CD4-positive, alpha-beta T cell treated with Interleukin-6 at 100 ng/mL for 8 hours (primary cell): ENCODE data around the gene CLEC16A.

Experiments
- DNase-seq: peaks from one replicate; pipeline ENCODE4 v3.0.0-alpha.2; 2020; ENCODE audit warnings: mixed read lengths, low spot score

CLEC16A gene

DNA sequence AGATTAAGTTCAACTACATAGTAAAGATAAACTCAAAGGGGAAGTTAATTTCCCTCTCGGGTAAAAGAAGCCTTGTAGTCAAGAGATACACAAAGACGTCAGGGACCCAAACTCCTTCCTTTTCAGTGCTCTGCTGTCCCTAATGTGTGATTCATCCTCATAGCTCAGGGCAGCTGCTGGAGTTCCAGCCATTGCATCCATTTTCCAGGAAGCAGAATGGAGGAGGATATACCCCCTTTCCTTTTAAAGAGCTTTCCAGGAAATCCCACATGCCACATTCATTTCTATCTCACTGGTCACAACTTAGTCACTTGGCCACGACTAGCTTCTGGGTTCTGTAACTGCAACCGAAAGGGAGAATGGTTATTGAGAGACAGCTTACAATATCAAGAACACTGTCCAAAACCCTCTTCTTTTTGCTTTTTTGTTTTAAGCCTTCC, 216.3 kb downstream of the CLEC16A start:
- DNase-seq: no peak

GRCh38 chr16:11161439-11161838, 217.1 kb downstream of the CLEC16A start:
- DNase-seq: no peak

GRCh38 chr16:11161974-11162373, 217.6 kb downstream of the CLEC16A start:
- no peak for DNase-seq

DNA sequence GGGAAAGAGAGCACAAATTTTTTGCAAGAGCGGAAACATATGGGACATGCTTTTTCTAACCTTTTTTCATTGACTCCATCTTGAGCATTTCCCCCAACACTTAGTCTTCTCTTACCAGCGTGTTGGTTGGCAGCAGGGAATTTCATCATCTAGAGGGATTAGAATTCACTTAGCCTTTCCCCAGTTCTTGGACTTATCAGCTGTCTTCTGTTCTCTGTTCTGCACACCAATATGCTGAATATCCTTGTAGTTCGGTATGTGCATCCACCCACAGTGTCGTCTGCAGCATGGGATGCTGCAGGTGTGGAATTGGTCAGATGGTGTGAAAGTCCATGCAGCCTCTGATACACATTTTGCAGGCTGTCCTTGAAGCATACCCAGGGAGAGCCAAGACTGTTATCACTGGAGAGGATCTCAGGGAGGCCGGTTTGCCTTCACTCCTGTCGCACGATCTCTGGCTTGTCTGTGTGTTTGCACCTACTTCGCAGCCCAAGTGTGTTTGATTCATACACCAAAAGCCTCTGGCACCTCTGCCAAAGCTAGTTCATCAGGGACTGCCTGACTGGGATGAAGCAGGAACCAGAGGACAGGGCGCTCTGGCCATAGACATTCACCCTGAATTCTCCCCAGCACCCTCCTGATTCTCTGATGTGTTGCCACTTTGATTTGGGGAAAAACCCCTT, 218.4 kb downstream of the CLEC16A start:
- DNase-seq: no peak

DNA sequence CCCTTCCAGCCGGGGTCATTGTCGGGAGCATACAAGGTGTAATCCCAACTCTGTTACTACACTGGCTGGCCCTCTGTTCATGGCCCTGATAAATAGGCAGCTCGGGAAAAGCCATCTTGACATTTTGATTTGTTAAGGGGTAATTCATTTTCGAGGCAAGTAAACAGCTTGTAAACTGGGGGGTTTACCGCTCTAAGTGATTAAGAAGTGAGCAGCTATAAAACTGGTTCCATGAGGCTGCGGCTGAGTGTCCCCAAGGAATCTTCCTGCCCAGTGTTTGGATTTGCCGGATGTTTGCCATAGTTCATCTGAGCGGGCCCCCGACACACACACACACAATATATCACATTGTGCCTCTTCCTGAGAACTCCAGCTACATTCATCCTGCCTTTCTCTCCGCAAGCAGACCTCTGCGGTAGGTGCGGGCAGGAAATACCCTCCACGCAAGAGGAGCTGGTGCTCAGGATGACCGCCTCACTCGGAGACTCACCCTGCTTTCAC, 219.4 kb downstream of the CLEC16A start:
- no peak for DNase-seq

- no peak for DNase-seq
Observed at GRCh38 chr16:11164482-11165270, 220.3 kb downstream of the CLEC16A start.

DNA sequence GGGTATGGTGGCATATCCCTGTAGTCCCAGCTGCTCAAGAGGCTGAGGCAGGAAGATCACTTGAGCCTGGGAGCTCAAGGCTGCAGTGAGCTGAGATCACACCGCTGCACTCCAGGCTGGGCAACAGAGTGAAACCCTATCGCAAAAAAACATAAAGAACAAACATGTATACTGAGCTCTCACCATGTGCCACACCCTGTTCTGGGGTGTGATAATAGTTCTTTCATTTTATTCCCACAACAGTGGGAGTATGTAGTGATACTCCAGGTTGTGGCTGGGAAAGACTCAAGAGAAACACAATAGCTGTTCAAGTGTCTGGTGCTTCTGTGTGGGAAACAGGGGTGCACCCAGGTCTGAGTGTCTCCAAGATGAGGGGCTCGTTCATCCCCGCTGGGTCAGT, 221.0 kb downstream of the CLEC16A start:
- no peak for DNase-seq

DNA sequence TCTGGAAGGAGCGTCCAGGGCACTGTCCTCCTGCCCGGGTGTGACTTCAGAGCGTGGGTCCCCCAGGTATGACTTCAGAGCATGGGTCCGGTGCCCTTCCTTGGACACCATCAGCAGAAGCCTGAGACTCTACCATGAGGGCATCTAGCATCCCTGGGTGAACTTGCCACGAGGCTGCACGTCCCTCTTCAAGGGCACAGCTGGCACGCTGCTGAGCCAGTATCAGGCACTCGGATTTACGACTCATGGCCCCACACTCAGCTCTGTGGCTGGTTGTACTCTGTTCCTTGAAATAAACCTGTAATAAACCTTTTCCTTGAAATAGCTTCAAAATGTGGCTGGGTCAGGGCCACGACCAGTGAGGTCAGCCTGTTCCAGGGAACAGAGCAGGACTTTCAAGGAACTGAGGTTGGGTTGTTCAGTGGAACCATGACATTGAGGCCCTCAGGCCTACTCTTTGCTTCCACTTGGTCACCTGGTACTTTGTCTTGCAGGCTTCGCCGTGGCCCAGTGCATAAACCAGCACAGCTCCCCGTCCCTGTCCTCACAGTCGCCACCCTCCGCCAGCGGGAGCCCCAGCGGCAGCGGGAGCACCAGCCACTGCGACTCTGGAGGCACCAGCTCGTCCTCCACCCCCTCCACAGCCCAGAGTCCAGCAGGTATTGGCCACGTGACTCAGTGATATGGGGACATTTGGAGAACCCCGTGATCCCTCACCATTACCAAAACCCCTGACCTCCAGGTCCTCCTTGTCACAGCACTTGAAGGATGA, 221.7 kb downstream of the CLEC16A start:
- no peak for DNase-seq

GRCh38 chr16:11167581-11167980, 223.2 kb downstream of the CLEC16A start:
- DNase-seq: no peak

DNA sequence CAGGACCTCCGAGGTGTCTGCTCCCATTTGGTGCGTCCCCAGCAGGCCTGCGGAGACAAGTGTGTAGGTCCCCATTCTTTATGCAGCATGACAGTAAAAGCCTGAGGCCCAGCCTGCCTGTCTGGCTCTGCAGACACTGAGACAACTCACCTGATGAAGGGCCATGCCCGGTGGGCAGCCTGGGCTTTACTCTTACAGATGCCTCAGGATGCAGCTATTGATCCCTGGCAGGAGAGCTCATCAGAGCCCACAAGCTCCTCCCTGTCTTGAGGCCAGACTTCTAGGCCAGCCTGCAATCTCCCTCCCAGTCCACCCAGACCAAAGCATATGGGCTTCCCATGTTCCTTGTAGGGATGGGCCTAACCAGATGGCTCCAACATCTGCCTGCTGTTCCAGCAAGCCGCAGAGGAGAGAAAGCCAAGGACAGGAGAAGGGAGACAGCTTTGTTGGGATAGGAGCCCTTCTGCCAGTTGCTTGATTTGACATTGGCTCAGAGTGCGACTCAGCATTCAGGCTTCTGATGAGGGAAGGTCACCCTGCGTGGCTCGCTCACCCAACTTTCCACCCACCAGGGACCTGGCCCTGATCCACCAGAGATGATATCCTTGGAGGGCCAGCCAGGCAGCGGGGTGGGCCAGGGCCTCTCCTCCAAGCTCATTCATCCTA, 224.2 kb downstream of the CLEC16A start:
- no peak for DNase-seq

DNA sequence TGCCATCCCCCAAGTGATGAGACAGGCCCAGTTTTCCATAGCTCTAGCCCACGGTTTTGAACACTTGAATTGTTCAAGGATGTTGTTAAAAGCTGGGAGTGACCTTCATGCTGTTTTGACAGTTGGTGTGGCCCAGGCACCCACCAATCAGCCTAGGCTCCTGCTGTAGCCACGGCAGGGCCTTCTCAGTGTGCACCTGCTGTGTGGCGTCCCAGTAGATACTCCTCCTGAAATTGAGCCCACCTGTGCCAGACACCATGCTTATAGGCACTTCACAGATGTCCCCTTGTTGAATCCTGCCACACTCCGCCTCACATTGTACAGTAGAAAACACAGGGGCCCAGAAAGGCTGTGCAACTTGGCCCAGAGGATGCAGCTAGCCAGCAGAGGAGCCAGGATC, 225.3 kb downstream of the CLEC16A start:
- no peak for DNase-seq

DNA sequence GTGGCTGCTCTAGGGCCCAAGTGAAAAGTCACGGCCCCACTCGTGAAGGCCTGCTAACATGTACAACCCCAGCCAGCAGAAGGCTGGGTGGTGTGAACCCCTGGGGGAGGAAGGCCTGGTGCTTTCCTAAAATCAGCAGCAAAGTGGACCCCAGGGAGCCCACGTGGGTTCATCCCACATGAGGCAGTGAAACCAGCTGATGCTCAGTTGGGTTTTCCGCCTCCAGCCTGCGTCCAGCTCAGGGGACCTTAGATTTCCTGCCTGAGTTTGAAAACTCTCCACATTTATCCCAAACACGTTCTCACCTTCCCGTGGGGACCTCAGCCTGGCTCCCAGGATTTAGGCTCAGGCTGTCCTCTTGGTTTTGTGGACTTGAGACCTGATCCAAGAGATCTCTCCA, 225.8 kb downstream of the CLEC16A start:
- no peak for DNase-seq

DNA sequence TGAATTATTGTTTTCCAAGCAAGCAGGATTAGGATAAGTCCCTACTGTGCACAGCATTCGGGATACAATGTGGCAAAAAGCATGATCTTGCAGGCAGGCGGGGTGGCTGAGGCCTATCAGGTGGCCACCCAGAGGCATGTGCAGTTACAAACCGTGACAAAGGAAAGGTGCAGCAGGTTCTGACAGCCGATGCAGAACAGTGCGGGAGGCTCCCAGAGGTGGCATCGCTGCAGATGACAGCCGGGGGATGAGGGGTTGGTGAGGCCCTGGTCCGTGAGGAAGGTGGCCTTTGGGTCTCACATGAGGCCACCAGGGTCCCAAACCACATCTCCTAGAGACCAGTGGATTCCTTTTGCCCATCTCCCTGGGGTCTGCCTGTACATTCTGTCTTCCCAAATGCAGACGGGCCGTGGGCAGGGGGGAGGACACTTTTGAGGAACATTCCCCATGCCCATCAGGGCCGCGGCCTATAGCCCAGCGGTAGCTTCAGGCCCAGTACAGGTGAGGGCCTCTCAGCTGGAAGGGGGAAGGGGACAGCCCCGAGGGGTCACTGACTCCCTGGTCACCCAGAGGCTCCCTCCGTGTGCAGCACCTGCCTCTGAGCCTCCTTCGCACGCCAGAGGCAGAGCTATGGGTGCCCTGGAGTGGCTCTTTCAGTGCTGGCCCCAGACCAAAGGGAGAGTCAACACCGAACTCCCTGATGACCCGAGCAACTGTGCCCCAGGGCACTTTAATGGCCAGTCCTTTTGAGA, 226.5 kb downstream of the CLEC16A start:
- DNase-seq: no peak

- DNase-seq: no peak
Observed at GRCh38 chr16:11171448-11171709, 227.0 kb downstream of the CLEC16A start.

- DNase-seq: no peak
Observed at GRCh38 chr16:11171757-11172299, 227.5 kb downstream of the CLEC16A start.

DNA sequence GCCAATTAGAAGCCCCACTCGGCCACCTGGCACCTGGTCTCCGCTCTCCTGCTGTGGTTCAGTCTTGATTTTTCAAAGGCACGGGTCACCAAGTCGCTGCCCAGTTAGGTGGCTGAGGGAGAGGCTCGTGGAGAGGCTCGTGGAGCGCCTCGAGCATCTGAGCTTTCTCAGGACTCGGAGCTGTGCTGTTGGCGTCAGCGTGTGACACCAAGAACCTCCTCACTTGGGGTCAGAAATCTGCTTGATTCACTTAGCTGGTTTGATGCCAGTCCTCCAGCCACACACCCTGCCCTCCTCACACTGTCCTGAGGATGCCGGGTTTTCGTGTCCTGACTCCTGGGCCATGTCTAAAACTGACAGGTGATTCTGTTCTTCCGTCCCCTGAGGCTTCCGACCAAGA, 229.1 kb downstream of the CLEC16A start:
- DNase-seq: no peak

GRCh38 chr16:11174141-11174540, 229.8 kb downstream of the CLEC16A start:
- no peak for DNase-seq

DNA sequence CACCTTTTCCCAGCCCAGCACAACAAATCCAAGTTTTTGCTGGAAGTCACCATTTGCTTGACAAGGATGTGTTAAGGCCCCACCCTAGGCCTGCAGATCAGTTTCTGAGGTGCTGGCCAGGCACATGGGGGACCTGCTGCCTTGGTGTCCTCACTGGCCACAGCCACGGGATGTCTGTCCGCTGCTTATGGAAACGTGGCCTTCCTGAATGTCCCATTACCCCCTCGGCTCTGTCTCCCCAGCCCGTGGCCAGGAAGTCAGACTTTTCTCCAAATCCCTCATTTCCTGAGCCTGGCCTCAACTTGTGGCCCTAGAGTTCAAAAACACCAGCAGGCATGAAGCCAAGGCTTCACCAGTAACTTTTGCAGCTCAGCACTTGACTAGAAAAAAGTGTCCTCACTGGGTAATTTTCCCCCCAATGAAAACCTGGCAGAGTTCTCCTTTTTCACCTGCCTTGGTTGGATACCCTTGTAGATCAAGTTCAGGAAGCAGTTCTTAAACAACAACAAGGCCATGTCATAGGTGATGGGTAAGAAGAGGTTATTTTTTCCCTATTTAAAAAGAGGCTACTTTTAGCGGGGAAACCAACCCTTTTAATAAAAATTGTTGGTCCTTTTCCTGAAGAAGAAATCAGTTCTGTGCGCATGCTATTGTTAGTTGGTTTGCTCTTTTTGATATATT, 230.9 kb downstream of the CLEC16A start:
- no peak for DNase-seq

- no peak for DNase-seq
Observed at GRCh38 chr16:11175787-11176341, 231.5 kb downstream of the CLEC16A start.

GRCh38 chr16:11177578-11178160, 233.3 kb downstream of the CLEC16A start:
- DNase-seq: no peak
